Epithelial cell of prostate (primary cell): ENCODE data around the gene PRSS38.

Experiments
- DNase-seq: peaks from one replicate; pipeline ENCODE4 v3.0.0-alpha.2; 2011; ENCODE audit warnings: low read depth, low spot score
- H3K27ac ChIP-seq: fragments of 450-650 bp; 2 replicates; pipeline ENCODE4 v1.5.1; 2017; ENCODE audit warnings: mild to moderate bottlenecking

The PRSS38 gene

GRCh38 chr1:227893300-227893948 lies 77.9 kb downstream of the PRSS38 start:
- no peak overlapping the region for H3K27ac ChIP-seq
- no peak for DNase-seq

- no peak overlapping the region for H3K27ac ChIP-seq
- no peak for DNase-seq
Measured at GRCh38 chr1:227893949-227894721, 78.7 kb downstream of the PRSS38 start.

- DNase-seq, result no peak
- no peak overlapping the region for H3K27ac ChIP-seq
Measured at GRCh38 chr1:227894831-227895451, 79.5 kb downstream of the PRSS38 start.
